Common myeloid progenitor, CD34-positive (primary cell): Measurements from ENCODE around the gene NECTIN1.

Experiments
- CTCF ChIA-PET: fragments of 350-600 bp; sonication (Branson Sonifier 250); formaldehyde crosslinking; loops from one replicate; lab custom pipeline; 2021; ENCODE audit warnings: antibody characterized with exemption; lab: Charles Lee
- POLR2A ChIA-PET: fragments of 350-600 bp; sonication (Branson Sonifier 250); formaldehyde crosslinking; loops from one replicate; lab custom pipeline; 2021; ENCODE audit warnings: antibody characterized with exemption; lab: Charles Lee
- DNase-seq, 3 donors: peaks; one replicate each; pipeline versions ENCODE4 v3.0.0 to v3.0.0-alpha.2; 2013
- H3K27ac ChIP-seq, 2 experiments: 1 replicate in 1 of 2; 2 replicates in 1 of 2; pipeline ENCODE4 v1.7.0; 2013; ENCODE audit warnings: inconsistent platforms in 2 of 2, low read length in 2 of 2, mild to moderate bottlenecking in 2 of 2, low read depth in 1 of 2, moderate library complexity in 1 of 2; ENCODE audit not compliant: severe bottlenecking in 2 of 2, insufficient read depth in 1 of 2, poor library complexity in 1 of 2
- H3K27me3 ChIP-seq, 5 experiments: replicated peaks in 2 of 5; 1 replicate in 3 of 5; 2 replicates in 2 of 5; pipeline versions ENCODE4 v1.6.1 to v1.7.0; 2013; ENCODE audit warnings: low read length in 4 of 5, mild to moderate bottlenecking in 2 of 5, moderate library complexity in 2 of 5, inconsistent platforms in 1 of 5; ENCODE audit not compliant: insufficient read depth in 5 of 5, control insufficient read depth in 4 of 5
- H3K36me3 ChIP-seq, 4 experiments: 1 replicate in 2 of 4; 2 replicates in 2 of 4; pipeline versions ENCODE4 v1.6.1 to v1.7.0; 2013; ENCODE audit warnings: low read length in 3 of 4, control low read depth in 1 of 4, mild to moderate bottlenecking in 1 of 4; ENCODE audit not compliant: control insufficient read depth in 4 of 4, insufficient read depth in 4 of 4
- H3K4me1 ChIP-seq, 4 experiments: 1 replicate in 3 of 4; 2 replicates in 1 of 4; pipeline versions ENCODE4 v1.6.1 to v1.7.1; 2013; ENCODE audit warnings: low read length in 3 of 4, mild to moderate bottlenecking in 3 of 4, control low read depth in 1 of 4, inconsistent platforms in 1 of 4, moderate library complexity in 1 of 4; ENCODE audit not compliant: control insufficient read depth in 4 of 4, insufficient read depth in 4 of 4; ENCODE audit errors: control extremely low read depth in 1 of 4
- H3K4me3 ChIP-seq, 7 experiments: 1 replicate in 4 of 7; 2 replicates in 3 of 7; pipeline versions ENCODE4 v1.5.1 to v1.7.0; 2013; ENCODE audit warnings: mild to moderate bottlenecking in 7 of 7, low read length in 6 of 7, moderate library complexity in 6 of 7, inconsistent platforms in 2 of 7, low read depth in 2 of 7, control low read depth in 1 of 7; ENCODE audit not compliant: insufficient read depth in 4 of 7, control insufficient read depth in 1 of 7; ENCODE audit errors: extremely low read depth in 1 of 7
- H3K9me3 ChIP-seq, 5 experiments: 1 replicate in 4 of 5; 2 replicates in 1 of 5; pipeline versions ENCODE4 v1.6.1 to v1.7.1; 2013; ENCODE audit warnings: low read length in 4 of 5, mild to moderate bottlenecking in 2 of 5, inconsistent platforms in 1 of 5, low read depth in 1 of 5, moderate library complexity in 1 of 5; ENCODE audit not compliant: control insufficient read depth in 4 of 5, insufficient read depth in 2 of 5; ENCODE audit errors: control extremely low read depth in 1 of 5
- WGBS: methylation state at CpG from one replicate; pipeline ENCODE4 v1.1.5; 2013; ENCODE audit not compliant: insufficient coverage; 5-methylcytosine and 5-hydroxymethylcytosine counted together

NECTIN1 gene

DNA sequence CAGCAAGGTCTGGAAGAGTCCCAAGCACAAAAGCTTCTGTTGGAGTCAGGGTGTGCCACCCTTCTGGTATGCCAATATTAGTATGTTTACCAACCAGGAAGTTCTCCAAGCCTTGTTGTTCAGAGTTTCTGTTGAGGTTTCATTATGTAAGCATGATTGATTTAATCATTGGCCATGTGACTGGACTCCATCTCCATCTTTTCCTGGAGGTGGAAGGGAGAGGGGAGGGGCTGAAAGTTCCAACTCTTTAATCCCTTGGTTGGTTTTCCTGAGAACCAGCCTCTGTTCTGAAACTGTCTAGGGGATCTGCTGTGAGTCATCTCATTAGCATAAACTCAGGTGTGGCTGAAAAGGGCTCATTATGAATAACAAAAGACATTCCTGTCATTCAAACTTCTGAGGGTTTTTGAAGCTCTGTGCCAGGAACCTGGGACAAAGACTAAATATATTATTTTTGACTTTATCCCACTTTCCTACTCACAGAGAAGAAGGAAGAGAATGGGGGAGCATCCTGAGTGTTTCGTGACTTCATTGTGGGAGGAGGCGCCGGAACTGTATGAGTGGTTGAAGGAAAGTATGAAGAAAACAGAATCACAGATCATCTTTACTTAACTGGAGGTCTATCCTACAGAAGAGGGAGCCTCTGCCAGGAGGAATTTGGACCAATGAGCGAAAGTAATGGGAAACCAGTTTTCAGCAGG lies 138.2 kb downstream of the NECTIN1 start:
- DNase-seq = no peak
- no peak overlapping the region for H3K27ac ChIP-seq
- peaks cover 0 to 12% (median 0%) of the 10 kb centered on the region in 4 experiments for H3K4me1 ChIP-seq
- peaks cover 0 to 6% (median 0%) of the 10 kb centered on the region in 5 experiments for H3K9me3 ChIP-seq
- ChIA-PET CTCF (no interaction called here), POLR2A (no interaction called here)
- no peaks in the 10 kb centered on the region for H3K36me3 ChIP-seq
- 100% methylated on average over 1 of the region's 4 CpGs for WGBS
- H3K4me3 ChIP-seq = no peak overlapping the region
- peaks cover 0 to 8% (median 3%) of the 10 kb centered on the region in 5 experiments for H3K27me3 ChIP-seq

GRCh38 chr11:119589001-119589400 lies 140.0 kb downstream of the NECTIN1 start:
- Histone ChIP-seq H3K9me3 (peaks cover 0 to 6% (median 0%) of the 10 kb centered on the region in 5 experiments), H3K4me1 (peaks cover 0 to 16% (median 14%) of the 10 kb centered on the region in 4 experiments), H3K4me3 (no peak overlapping the region), H3K27me3 (peaks cover 0 to 15% (median 10%) of the 10 kb centered on the region in 5 experiments), H3K27ac (no peak overlapping the region), H3K36me3 (no peaks in the 10 kb centered on the region)
- ChIA-PET CTCF (no interaction called here), POLR2A (no interaction called here)
- DNase-seq = no peak
